ENCODE results near the gene AARS2. TPM values are rescaled to one million over a fixed set of nuclear protein-coding genes. Genes with fewer than 3 reads are reported as not detected.

Gene AARS2
- total and polyA plus RNA-seq, 12 donors = 5.3 to 15.9 (median 9.7) TPM

- H3K36me3 ChIP-seq (replicated peaks in 1 of 2) = peaks cover 0 to 71% of the 10 kb centered on the region in 2 donors
- DNase-seq = peak in 2 of 7 donors; percentile 64 to 70
- H3K4me3 ChIP-seq = no peak overlapping the region
- peaks cover 19 to 54% of the 10 kb centered on the region in 2 donors for H3K4me1 ChIP-seq (replicated peaks in 1 of 2)
- no peak overlapping the region for H3K27ac ChIP-seq
- intact Hi-C loops (cut with DNase I) = no loop called here
- H3K9me3 ChIP-seq (replicated peaks in 1 of 3) = no peaks in the 10 kb centered on the region
- WGBS, 4 donors = 62 to 70% (median 63%) methylated on average over 10 of the region's 10 CpGs
- TF ChIP-seq CTCF (IDR thresholded peaks at IDR 0.05) (peak in 5 of 6 experiments; percentile 22 to 43 (median 38)), POLR2A (IDR thresholded peaks at IDR 0.05) (no peak)
- no peaks in the 10 kb centered on the region for H3K27me3 ChIP-seq
These were observed 59.6 kb downstream of the AARS2 start for GRCh38 chr6:44253307-44254101.

GRCh38 chr6:44251576-44252524, 61.3 kb downstream of the AARS2 start:
- H3K36me3 ChIP-seq (replicated peaks in 1 of 2) = peaks cover 0 to 77% of the 10 kb centered on the region in 2 donors
- WGBS, 4 donors = 82 to 87% (median 84%) methylated on average over 14 of the region's 14 CpGs
- intact Hi-C loops (cut with DNase I) = no loop called here
- no peak overlapping the region for H3K4me3 ChIP-seq
- peak overlapping the region in 3 of 5 donors; percentile 27 to 58 (median 29) for H3K27ac ChIP-seq
- TF ChIP-seq POLR2A (IDR thresholded peaks at IDR 0.05) = no peak
- TF ChIP-seq CTCF (IDR thresholded peaks at IDR 0.05) = no peak
- no peaks in the 10 kb centered on the region for H3K27me3 ChIP-seq
- no peaks in the 10 kb centered on the region for H3K9me3 ChIP-seq (replicated peaks in 1 of 3)
- peaks cover 17 to 54% of the 10 kb centered on the region in 2 donors for H3K4me1 ChIP-seq (replicated peaks in 1 of 2)
- DNase-seq = no peak

- no peaks in the 10 kb centered on the region for H3K27me3 ChIP-seq
- peaks cover 0 to 77% of the 10 kb centered on the region in 2 donors for H3K36me3 ChIP-seq (replicated peaks in 1 of 2)
- H3K27ac ChIP-seq = peak overlapping the region in 3 of 5 donors; percentile 27 to 58 (median 29)
- DNase-seq = no peak
- WGBS, 4 donors = 41 to 55% (median 49%) methylated on average over 3 of the region's 3 CpGs
- TF ChIP-seq CTCF (IDR thresholded peaks at IDR 0.05) (no peak), POLR2A (IDR thresholded peaks at IDR 0.05) (no peak)
- H3K4me3 ChIP-seq = no peak overlapping the region
- intact Hi-C loops (cut with DNase I) = no loop called here
- H3K9me3 ChIP-seq (replicated peaks in 1 of 3) = no peaks in the 10 kb centered on the region
- peaks cover 16 to 44% of the 10 kb centered on the region in 2 donors for H3K4me1 ChIP-seq (replicated peaks in 1 of 2)
These were observed 62.4 kb downstream of the AARS2 start for GRCh38 chr6:44250718-44251123.

Data from adrenal gland (tissue), 12 donors.